HL-60 (cell line): Measurements from ENCODE around the gene NPAS2.

Experiments
- GABPA ChIP-seq: IDR thresholded peaks from 2 replicates; pipeline ENCODE4 v1.6.1; 2012; ENCODE audit warnings: low read depth
- TF ChIP-seq, protein P1 (sequence below): IDR thresholded peaks from one replicate; pipeline ENCODE4 v1.5.1; 2011; ENCODE audit warnings: low read length, control low read depth, inconsistent platforms; ENCODE audit not compliant: insufficient read depth

DNA sequence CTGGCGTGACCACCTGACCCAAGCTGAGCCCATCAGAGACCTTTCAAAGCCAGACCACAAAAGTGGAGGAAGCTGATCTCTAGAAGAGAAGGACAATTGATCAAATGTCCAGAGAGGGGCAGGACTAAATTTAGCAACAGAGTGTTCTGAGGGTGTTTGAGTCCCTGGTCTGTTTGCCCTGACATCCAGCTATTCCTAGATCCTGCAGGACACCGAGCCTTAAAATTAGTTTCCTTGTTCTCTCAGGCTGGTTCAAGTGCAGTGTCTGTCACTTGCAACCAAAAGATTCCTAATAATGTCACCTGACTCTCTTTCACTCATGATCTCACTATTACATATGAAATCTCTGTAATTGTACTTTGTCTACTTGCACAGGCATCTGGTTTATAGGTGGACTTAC, 33.0 kb upstream of the NPAS2 start:
- TF ChIP-seq, protein P1, sequence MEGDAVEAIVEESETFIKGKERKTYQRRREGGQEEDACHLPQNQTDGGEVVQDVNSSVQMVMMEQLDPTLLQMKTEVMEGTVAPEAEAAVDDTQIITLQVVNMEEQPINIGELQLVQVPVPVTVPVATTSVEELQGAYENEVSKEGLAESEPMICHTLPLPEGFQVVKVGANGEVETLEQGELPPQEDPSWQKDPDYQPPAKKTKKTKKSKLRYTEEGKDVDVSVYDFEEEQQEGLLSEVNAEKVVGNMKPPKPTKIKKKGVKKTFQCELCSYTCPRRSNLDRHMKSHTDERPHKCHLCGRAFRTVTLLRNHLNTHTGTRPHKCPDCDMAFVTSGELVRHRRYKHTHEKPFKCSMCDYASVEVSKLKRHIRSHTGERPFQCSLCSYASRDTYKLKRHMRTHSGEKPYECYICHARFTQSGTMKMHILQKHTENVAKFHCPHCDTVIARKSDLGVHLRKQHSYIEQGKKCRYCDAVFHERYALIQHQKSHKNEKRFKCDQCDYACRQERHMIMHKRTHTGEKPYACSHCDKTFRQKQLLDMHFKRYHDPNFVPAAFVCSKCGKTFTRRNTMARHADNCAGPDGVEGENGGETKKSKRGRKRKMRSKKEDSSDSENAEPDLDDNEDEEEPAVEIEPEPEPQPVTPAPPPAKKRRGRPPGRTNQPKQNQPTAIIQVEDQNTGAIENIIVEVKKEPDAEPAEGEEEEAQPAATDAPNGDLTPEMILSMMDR, result no peak
- TF ChIP-seq GABPA, result no peak
